Stimulated activated CD4-positive, alpha-beta T cell treated with anti-CD3 and anti-CD28 coated beads, Interleukin-2, amount 100 ng/mL, for 24 hours (primary cell): Measurements from ENCODE around the gene GJA10.
"Not testable (repeated sequence)": the region's sequence is repeated elsewhere in the genome, so short reads cannot be mapped to it uniquely, and the experiment has no call there.

Experiments
- DNase-seq, 2 donors: peaks; one replicate each; pipeline ENCODE4 v3.0.0-alpha.2; 2020

Gene GJA10

DNA sequence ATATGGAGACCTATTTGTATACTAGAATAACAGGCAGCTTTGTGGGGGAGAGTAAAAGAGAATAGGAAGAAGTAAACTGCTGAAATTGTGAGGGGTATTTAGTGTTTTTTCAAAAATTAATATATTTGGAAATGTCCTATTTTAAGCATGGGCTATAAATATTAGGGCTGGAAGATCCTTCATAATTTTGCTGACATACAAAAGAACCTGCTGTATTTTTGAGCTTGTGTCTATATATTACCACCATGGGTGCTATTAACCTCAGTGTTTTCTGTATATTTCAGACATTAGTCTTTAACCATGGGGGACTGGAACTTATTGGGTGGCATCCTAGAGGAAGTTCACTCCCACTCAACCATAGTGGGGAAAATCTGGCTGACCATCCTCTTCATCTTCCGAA is at the start of gene GJA10:
Gene GJA10 (plus strand): TSS at position 301 of the 400 bp plus-strand sequence. CDS start 0 bp downstream, at position 301.
- no peak for DNase-seq

DNA sequence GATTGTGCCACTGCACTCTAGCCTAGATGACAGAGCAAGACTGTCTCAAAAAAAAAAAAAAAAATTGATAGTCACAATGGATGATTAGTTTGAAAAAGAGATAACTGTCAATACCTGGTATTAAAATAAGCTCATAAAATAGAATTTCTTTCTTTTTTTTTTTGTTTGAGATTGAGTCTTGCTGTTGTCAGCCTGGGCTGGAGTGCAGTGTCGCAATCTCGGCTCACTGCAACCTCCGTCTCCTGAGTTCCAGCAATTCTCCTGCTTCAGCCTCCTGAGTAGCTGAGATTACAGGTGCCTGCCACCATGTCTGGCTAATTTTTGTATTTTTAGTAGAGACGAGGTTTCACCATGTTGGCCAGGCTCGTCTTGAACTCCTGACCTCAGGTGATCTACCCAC is 46.8 kb upstream of the GJA10 start:
- not testable (repeated sequence) for DNase-seq

DNA sequence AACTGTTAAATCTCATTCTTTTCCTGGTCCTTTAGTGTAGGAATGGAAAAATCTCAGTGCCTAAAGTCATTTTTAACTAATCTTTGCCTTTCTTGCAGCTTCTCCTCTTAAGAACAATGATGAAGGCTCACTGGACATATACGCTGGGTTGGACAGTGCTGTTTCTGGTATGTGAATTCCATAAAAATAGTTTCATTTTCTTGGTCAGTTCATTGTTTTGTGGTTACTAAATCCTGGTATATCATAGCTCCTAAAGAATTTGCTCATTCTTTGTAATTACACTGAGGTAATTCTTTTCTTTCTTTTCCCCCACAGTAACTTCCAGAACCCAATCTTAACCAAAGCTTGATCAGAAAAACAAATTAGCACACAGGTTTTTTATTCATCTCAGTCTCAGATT is 41.2 kb upstream of the GJA10 start:
- no peak for DNase-seq

DNA sequence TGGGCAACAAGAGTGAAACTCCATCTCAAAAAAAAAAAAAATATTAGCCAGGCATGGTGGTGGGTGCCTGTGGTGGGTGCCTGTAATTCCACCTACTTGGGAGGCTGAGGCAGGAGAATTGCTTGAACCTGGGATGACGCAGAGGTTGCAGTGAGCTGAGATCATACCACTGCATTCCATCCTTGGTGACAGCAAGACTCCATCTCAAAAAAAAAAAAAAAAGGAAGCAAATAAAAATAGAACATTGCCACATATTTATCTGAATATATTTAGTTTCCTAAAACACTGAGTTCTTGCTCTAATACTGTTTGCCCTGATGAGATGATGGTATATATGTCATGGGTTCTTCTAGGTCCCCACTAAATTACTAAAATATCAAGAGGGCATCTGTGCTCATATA is 36.2 kb upstream of the GJA10 start:
- DNase-seq, result no peak

DNA sequence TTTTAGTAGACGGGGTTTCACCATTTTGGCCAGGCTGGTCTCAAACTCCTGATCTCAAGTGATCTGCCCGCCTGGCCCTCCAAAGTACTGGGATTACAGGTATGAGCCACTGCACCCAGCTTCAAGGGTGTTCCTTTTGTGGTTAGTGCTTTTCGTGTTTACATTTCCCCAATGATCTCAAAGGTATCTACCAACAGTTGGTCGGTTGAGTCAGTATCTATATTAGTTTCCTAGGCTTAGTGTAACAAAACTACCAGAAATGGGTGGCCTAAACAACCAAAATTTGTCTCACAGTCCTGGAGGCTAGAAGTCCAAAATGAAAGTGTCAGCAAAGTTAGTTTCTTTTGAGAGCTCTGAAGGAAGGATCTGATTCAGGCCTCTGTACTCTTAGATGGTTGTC is 34.5 kb upstream of the GJA10 start:
- DNase-seq, result no peak

DNA sequence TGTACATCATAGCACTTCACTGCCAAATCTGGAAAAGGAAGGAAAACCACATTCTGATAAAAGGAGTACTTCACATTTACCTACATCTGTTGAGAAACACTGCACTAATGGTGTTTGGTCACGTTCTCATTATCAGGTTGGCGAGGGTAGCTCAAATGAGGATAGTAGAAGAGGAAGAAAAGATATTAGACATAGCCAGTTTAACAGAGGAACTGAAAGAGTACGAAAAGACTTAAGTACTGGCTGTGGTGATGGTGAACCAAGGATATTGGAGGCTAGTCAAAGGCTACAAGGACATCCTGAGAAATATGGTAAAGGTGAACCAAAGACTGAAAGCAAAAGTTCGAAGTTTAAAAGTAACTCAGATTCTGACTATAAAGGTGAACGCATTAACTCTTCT is 32.0 kb upstream of the GJA10 start:
- no peak for DNase-seq

DNA sequence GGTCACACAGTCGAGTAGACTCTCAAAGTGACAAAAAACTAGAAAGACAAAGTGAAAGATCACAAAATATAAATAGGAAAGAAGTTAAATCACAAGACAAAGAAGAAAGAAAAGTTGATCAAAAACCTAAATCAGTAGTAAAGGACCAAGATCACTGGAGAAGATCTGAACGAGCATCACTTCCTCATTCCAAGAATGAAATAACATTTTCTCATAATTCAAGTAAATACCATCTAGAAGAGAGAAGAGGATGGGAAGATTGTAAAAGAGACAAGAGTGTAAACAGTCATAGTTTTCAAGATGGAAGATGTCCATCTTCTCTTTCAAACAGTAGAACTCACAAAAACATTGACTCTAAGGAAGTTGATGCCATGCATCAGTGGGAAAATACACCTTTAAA is 31.6 kb upstream of the GJA10 start:
- no peak for DNase-seq

DNA sequence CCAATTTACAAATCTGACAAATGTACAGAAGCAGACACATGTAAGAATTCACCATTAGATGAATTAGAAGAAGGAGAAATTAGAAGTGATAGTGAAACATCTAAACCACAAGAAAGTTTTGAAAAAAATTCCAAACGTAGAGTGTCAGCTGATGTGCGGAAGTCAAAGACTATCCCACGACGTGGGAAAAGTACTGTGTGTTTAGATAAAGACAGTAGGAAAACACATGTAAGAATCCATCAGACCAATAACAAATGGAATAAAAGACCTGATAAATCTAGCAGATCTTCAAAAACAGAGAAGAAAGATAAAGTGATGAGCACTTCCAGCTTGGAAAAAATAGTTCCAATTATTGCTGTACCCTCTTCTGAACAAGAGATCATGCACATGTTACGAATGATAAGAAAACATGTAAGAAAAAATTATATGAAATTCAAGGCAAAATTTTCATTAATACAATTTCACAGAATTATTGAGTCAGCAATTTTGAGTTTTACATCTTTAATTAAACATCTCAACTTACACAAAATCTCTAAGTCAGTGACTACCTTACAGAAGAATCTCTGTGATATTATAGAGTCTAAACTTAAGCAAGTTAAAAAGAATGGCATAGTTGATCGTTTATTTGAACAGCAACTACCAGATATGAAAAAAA is 28.1 kb upstream of the GJA10 start:
- DNase-seq, result no peak

DNA sequence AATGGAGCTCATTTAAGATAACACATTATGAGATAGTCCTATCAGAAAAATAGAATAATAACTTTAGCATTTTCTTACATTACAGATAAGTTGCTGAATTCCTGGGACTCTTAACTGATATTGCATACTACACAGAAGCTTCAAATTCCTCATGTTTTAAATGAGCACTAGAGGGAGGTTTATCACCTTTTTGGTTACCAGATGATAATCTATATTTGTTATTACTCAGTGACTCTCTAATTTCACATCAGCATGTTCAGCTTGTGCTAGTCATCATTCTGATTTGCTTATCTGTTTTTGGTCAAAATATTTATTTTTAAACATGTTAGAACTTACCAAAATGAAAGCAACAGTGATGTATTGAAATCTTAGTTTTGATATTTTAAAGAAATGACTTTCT is 20.5 kb upstream of the GJA10 start:
- no peak for DNase-seq

DNA sequence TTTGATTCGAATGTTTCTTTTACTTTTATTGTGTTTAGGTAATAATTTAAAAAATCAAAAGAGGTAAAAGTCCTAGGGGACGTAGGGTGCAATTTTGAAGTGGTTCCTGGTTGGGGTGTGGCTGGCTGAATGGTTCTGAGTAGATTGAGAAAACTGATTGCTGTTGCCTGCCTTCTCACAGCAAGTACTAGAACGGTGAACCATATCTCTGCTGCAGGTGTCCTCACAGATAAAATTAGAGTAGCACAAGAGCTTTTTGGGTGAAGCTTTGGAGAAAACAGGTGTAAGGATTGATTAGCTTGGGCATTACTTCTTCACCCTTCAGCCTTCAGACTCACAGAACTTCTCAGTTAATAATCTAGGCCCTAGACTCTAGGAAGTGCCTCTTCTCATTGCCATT is 19.8 kb upstream of the GJA10 start:
- no peak for DNase-seq

DNA sequence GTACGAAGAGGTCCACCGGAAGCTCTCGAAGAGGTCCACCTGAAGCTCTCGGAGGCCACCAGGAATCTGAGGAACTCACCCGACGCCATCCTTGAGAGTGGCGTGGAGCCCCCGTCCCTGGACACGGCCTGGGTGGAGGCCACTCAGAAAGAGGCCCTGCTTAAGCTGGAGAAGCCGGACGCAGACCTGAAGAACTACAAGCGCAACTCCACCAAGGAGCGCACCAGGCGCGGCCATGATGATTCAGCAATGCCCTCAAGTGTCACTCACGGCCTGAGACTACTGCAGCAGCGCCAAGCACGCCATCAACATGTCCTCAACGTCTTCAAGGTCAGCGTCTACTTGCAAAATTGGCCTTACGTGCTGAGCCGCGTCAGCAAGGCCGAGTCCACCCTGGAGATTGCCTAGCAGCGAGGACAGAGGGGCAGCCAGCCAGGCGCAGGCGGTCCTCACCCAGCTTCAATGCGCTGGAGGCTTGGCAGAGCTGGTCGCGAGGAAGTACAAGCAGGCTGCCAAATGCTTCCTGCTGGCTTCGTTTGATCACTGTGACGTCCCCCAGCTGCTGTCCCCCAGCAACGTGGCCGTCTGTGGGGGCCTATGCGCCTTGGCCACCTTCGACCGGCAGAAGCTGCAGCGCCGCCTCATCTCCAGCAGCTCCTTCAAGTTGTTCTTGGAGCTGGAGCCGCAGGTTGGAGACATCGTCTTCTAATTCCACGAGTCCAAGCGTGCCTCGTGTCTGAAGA is 7.7 kb upstream of the GJA10 start:
- no peak for DNase-seq

DNA sequence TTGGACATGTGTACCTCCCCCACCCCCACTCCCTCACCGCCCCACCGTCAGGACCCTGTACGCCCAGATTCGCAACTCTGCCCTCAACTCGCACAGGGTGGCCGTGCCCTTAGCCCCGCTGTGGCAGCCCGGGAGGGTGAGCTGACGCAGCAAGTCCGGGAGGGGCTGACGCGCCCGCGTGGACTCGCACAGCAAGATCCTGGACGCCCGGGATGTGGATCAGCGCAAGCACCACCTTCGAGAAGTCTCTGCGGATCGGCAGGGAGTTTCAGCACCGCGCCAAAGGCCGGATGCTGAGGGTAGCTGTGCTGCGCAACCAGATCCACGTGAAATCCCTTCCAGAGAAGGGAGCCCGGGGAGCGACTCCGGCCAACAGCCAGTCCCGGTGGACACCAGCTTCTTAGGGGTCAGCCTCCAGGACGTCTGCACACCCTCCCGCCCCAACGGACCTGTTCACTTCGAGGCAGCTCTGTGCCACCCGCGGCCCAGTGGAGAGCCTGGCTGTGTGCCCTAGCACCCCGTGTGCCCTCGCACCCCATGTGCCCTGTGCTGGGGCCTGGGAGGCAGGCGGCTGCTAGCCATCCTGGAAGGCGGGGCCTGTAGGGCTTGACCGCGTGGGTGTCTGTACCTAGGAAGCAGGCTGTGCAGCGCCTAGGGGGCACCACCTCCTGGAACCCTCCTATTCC is 6.7 kb upstream of the GJA10 start:
- peak in 1 of 2 donors; percentile 10 for DNase-seq

DNA sequence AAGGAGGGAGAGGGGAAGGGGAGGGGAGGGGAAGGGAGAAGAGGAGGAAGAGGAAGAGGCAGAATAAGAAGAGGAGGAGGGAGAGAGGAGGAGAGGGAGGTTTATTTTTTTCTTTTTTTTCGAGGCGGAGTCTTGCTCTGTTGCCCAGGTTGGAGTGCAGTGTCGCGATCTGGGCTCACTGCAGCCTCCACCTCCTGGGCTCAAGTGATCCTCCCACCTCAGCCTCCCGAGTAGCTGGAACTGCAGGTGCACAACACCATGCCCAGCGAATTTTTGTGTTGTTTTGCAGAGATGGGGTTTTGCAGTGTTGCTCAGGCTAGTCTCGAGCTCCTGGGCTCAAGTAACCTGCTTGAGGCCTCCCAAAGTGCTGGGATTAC is 6.1 kb upstream of the GJA10 start:
- no peak for DNase-seq

DNA sequence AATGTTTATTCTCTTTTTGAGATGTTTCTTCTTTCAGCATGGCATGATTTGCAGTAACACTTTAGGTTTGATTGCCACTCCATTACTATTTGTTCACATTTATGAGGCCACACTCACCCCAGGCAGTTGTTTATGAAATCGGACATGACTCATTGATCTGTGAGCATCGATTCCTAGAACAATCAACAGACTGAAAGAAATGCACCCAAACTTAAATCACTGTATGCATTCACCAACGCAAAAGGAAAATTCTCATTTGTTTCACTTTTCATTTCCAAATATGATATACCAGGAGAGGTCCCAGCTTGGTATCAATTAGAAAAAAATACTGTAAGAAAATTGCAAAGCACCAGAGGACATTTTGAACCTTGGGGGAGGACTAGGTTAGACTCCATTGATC is 5.4 kb upstream of the GJA10 start:
- DNase-seq, result no peak

DNA sequence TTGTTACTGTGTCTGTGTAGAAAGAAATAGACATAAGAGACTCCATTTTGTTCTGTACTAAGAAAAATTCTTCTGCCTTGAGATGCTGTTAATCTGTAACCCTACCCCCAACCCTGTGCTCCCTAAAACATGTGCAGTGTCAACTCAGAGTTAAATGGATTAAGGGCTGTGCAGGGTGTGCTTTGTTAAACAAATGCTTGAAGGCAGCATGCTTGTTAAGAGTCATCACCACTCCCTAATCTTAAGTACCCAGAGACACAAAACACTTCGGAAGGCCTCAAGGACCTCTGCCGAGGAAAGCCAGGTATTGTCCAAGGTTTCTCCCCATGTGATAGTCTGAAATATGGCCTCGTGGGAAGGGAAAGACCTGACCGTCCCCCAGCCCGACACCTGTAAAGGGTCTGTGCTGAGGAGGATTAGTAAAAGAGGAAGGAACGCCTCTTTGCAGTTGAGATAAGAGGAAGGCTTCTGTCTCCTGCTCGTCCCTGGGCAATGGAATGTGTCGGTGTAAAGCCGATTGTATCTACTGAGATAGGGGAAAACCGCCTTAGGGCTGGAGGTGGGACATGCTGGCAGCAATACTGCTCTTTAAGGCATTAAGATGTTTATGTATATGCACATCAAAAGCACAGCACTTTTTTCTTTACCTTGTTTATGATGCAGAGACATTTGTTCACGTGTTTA is 3.3 kb upstream of the GJA10 start:
- DNase-seq, result not testable (repeated sequence)

DNA sequence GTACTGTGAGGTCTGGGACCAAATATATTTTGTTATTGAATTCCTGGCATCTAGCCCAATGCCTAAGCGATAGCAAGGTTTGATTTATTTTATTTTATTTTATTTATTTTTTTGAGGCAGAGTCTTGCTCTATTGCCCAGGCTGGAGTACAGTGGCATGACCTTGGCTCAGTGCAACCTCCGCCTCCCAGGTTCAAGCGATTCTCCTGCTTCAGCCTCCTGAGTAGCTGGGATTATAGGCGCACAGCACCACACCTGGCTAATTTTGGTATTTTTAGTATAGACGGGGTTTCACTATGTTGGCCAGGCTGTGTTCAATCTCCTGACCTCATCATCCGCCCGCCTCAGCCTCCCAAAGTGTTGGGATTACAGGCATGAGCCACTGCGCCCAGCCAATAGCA is 1.7 kb upstream of the GJA10 start:
- DNase-seq, result not testable (repeated sequence)

DNA sequence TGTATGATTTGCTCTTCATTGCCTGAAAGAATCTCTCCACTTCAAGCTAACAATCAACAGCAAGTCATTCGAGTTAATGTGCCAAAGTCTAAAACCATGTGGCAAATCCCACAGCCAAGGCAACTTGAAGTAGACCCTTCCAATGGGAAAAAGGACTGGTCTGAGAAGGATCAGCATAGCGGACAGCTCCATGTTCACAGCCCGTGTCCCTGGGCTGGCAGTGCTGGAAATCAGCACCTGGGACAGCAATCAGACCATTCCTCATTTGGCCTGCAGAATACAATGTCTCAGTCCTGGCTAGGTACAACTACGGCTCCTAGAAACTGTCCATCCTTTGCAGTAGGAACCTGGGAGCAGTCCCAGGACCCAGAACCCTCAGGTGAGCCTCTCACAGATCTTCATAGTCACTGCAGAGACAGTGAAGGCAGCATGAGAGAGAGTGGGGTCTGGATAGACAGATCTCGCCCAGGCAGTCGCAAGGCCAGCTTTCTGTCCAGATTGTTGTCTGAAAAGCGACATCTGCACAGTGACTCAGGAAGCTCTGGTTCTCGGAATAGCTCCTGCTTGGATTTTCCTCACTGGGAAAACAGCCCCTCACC is 1.1 kb downstream of the GJA10 start:
- DNase-seq, result no peak

DNA sequence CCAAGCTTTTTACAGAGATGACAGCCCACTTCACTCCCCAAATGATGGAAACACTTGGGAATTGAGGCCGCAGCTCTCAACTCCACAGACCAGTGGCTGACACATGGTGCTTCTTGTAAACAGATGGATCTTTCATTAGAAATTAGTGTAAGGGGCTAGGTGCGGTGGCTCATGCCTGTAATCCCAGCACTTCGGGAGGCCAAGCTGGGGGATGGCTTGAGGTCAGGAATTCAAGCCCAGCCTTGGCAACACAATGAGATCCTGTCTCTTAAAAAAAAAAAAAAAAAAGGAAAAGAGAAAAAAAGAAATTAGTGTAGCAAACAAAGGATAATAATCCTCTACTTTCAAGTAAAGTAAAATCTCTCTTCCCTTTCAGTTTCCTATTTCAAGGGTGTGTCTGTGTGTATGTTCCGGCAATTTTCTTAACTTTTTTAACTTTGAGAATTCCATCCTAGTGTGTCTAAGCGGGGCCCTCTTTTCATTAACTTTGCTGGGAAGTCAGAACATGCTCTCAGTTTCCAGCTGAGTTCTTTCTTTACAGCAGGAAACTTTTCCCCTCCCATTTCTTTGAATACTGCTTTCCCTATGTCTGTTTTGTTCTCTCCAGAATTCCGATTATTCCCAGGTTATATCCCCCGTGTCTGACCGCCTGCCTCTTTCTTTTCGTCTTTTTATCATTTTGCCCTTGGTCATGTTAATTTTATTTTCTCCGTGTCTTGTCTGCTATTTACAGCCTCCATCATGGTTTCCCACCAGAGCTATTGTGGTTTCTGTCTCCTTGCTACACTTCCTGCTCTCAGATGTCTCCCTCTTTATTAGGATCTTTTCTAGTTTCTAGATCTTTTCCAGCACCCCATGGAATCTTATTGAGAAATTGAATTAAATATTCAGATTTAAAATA is 16.0 kb downstream of the GJA10 start:
- DNase-seq, result not testable (repeated sequence)

DNA sequence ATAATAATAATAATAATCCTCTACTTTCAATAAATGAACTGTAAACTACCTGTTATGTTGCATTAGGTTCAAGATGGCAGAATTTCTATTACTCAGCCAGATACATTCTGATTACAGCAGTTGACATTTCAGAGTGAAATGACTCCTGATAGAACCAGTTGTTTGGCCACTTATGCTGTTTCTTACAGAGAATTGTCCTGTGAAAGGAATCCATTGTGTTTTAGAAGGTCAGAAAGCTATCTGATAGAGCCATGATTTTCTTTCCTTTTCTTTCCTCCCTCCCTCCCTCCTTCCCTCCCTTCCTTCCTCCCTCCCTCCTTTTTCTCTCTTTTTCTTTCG is 16.6 kb downstream of the GJA10 start:
- DNase-seq, result no peak

DNA sequence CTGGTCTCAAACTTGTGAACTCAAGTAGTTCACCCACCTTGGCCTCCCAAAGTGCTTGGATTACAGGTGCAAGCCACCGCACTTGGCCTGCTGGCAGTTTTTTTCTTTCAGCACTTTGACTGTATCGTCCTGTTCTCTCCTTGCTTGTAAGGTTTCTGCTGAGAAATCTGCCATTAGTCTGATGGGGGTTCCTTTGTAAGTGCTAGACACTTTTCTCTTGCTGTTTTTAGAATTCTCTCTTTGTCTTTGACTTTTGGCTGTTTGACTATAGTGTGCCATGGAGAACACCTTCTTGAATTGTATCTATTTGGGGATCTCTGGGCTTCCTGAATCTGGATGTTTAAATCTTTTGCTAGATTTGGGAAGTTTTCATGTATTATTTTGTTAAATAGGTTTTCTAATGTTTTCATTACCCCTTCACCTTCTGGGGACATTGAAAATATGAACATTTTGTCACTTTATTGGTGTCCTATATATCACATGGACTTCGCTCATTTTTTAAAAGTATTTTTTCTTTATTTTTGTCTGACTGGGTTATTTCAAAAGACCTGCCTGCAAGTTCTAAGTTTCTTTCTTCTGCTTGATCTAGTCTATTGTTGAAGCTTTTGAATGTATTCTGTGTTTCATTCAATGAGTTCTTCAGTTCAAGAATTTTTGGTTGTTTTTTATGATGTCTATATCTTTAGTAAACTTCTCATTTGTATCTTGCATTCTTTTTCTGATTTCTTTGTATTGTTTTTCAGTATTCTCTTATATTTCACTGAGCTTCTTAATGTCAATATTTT is 22.1 kb downstream of the GJA10 start:
- DNase-seq, result no peak

DNA sequence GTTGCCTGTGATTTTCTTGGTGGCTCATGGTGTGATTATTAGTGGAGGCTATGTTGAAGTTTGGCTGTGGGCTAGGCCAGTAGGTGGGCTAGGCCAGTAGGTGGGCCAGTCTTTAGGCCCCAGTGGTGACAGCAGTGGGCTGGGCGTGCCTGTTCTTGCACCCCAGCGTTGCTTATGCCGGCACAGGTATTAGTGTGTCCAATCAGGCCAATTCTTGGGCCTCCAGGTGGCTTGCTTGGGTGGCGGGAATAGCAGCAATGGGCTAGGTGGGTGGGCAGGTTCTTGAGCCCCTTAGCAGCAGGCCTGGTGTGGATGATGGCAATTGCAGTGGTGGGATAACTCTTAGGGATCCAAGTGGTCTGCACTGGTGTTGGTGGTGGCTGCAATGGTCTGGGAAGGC is 22.9 kb downstream of the GJA10 start:
- DNase-seq, result no peak
